ENCODE data around the gene C1orf35. TPM values are rescaled to one million over a fixed set of nuclear protein-coding genes. Genes with fewer than 3 reads are reported as not detected.

The C1orf35 gene
- total and polyA plus RNA-seq, 2 of the 4 experiments (the other 2 are of a cell fraction), result 4.3 to 13.0 TPM

DNA sequence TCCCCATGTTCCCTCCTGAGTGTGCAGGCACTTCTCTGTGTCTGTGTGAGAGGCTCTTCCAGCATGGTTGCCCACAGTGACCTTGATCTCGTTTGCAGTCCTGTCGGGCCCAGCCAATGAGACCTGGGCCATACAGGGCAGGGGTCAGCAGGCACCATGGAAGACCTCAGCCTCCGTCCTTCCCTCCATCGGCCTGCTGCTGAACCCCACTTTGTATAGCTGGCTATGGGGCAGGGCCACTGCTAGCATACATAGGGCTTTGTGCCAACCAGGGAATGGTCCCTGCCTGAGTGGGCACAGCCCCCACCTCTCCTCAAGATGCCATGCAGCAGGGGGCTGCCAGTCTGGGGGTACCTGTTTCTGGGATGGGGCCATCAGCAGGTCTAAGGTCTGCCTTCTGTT lies 3.8 kb downstream of the C1orf35 start:
- no peak overlapping the region for H3K27ac ChIP-seq (ENCODE audit: insufficient read depth, low read length)
- H2BK20ac ChIP-seq (ENCODE audit: low read depth, low read length), result no peak overlapping the region
- no peak overlapping the region for H3K4me2 ChIP-seq (ENCODE audit: low read depth, low read length)
- no peak overlapping the region for H2BK120ac ChIP-seq (ENCODE audit: low read depth, low read length)
- no peak overlapping the region for H2AK9ac ChIP-seq (replicated peaks; ENCODE audit: low read depth, low read length, poor library complexity)
- H3K18ac ChIP-seq (ENCODE audit: low read depth, low read length), result no peak overlapping the region
- ATAC-seq (ENCODE audit: low read depth), result no peak
- no peak overlapping the region for H3K14ac ChIP-seq (replicated peaks; ENCODE audit: low read depth, low read length)
- no peak overlapping the region for H2BK15ac ChIP-seq (ENCODE audit: low read depth, low read length)
- dilution Hi-C loops (cut with HindIII; ENCODE audit: low sequenced_read_pairs, unreplicated experiment), result no loop called here
- H3K56ac ChIP-seq (ENCODE audit: extremely low read depth, insufficient read depth, low read length), result no peak overlapping the region
- H3K4me1 ChIP-seq (ENCODE audit: control insufficient read depth, insufficient read depth, low read length), result peaks cover 7% of the 10 kb centered on the region; the same call in 1 of the 2 replicates
- in situ Hi-C loops (cut with MboI; ENCODE audit: low sequenced_read_pairs), result no loop called here
- peaks cover 75% of the 10 kb centered on the region for H4K20me1 ChIP-seq (ENCODE audit: insufficient read depth, low read length)
- no peak overlapping the region for H3K4ac ChIP-seq (ENCODE audit: low read depth, low read length)
- H2AK5ac ChIP-seq (ENCODE audit: low read depth, low read length), result no peak overlapping the region
- no peak overlapping the region for H3K9ac ChIP-seq (ENCODE audit: low read depth, low read length)
- intact Hi-C loops (cut with micrococcal nuclease), result no loop called here
- no peak overlapping the region for H2AFZ ChIP-seq (replicated peaks; ENCODE audit: low read length, poor library complexity)
- WGBS, 2 experiments (ENCODE audit: extremely low coverage in 2 of 2, insufficient read length in 1 of 2), result 93% methylated on average over 2 of the region's 4 CpGs; no CpG with 5 or more reads in 1 of the 2 experiments
- H3K27me3 ChIP-seq (ENCODE audit: control insufficient read depth, insufficient read depth, low read length), result no peaks in the 10 kb centered on the region
- no peak overlapping the region for H4K8ac ChIP-seq (ENCODE audit: low read depth in 2 of 2, low read length in 2 of 2)
- POLR2A ChIA-PET (ENCODE audit: unreplicated experiment), result no interaction called here
- no peak overlapping the region for H3K23ac ChIP-seq (ENCODE audit: low read depth, low read length)
- H3K4me3 ChIP-seq (ENCODE audit: insufficient read depth, low read depth, low read length), result no peak overlapping the region
- H3K36me3 ChIP-seq (ENCODE audit: control insufficient read depth, insufficient read depth, low read length), result peaks cover 46% of the 10 kb centered on the region
- no peak overlapping the region for H4K91ac ChIP-seq (ENCODE audit: insufficient read depth, low read depth, low read length)
- H3K9me1 ChIP-seq (ENCODE audit: insufficient read depth, low read length), result peaks cover 23% of the 10 kb centered on the region
- H4K5ac ChIP-seq (ENCODE audit: low read depth, low read length), result no peak overlapping the region
- TF ChIP-seq, protein P1, sequence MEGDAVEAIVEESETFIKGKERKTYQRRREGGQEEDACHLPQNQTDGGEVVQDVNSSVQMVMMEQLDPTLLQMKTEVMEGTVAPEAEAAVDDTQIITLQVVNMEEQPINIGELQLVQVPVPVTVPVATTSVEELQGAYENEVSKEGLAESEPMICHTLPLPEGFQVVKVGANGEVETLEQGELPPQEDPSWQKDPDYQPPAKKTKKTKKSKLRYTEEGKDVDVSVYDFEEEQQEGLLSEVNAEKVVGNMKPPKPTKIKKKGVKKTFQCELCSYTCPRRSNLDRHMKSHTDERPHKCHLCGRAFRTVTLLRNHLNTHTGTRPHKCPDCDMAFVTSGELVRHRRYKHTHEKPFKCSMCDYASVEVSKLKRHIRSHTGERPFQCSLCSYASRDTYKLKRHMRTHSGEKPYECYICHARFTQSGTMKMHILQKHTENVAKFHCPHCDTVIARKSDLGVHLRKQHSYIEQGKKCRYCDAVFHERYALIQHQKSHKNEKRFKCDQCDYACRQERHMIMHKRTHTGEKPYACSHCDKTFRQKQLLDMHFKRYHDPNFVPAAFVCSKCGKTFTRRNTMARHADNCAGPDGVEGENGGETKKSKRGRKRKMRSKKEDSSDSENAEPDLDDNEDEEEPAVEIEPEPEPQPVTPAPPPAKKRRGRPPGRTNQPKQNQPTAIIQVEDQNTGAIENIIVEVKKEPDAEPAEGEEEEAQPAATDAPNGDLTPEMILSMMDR (conservative IDR thresholded peaks at IDR 0.05; ENCODE audit: low read depth, low read length), result no peak
- no peak for TF ChIP-seq SMC3 (IDR thresholded peaks at IDR 0.05; ENCODE audit: low read depth, low read length)
- TF ChIP-seq CHD1 (IDR thresholded peaks at IDR 0.05; ENCODE audit: low read depth, low read length), result no peak
- no peak for TF ChIP-seq FOS (IDR thresholded peaks at IDR 0.05; ENCODE audit: low read depth, low read length)
- no peak for TF ChIP-seq RAD21 (IDR thresholded peaks at IDR 0.05; ENCODE audit: low read length)
- no peak for TF ChIP-seq RCOR1 (IDR thresholded peaks at IDR 0.05; ENCODE audit: insufficient replicate concordance, low read length)
- TF ChIP-seq CEBPB (IDR thresholded peaks at IDR 0.05; ENCODE audit: low read depth, low read length), result no peak
- TF ChIP-seq NFE2L2 (IDR thresholded peaks at IDR 0.05; ENCODE audit: low read depth, low read length), result no peak
- CTCF ChIA-PET, result no interaction called here
- peaks cover 7 to 68% of the 10 kb centered on the region in 2 experiments; a peak in 3 of 4 replicates for H3K79me1 ChIP-seq (ENCODE audit: low read depth in 1 of 2, low read length in 2 of 2)
- DNase-seq, result no peak
- BruUV-seq (replicated peaks), result no TSS peak
- H2BK5ac ChIP-seq (ENCODE audit: low read depth, low read length, poor library complexity, severe bottlenecking), result no peak overlapping the region
- H3K9me3 ChIP-seq (ENCODE audit: control insufficient read depth, insufficient read depth, low read length), result peaks cover 5% of the 10 kb centered on the region; the same call in 1 of the 2 replicates

Data from IMR-90 (cell line).